Mucosa of rectum (tissue), 2 donors: ENCODE data around the gene OR5AU1.
"Not testable (repeated sequence)": the region's sequence is repeated elsewhere in the genome, so short reads cannot be mapped to it uniquely, and the experiment has no call there.

ENCODE experiments used
- H3K27ac ChIP-seq, 2 donors: one replicate each; pipeline ENCODE4 v1.7.0; 2013; ENCODE audit warnings: inconsistent platforms in 2 of 2, low read depth in 2 of 2, low read length in 2 of 2
- H3K27me3 ChIP-seq, 2 donors: one replicate each; pipeline ENCODE4 v1.7.0; 2013; ENCODE audit warnings: low read length in 2 of 2; ENCODE audit not compliant: control insufficient read depth in 2 of 2, insufficient read depth in 2 of 2
- H3K36me3 ChIP-seq, 2 donors: one replicate each; pipeline ENCODE4 v1.7.0; 2013; ENCODE audit warnings: low read length in 2 of 2; ENCODE audit not compliant: control insufficient read depth in 2 of 2, insufficient read depth in 2 of 2
- H3K4me1 ChIP-seq, 2 donors: one replicate each; pipeline ENCODE4 v1.7.0; 2013; ENCODE audit warnings: low read length in 2 of 2, mild to moderate bottlenecking in 1 of 2; ENCODE audit not compliant: control insufficient read depth in 2 of 2, insufficient read depth in 2 of 2
- H3K4me3 ChIP-seq, 2 donors: one replicate each; pipeline ENCODE4 v1.7.0; 2013; ENCODE audit warnings: low read length in 2 of 2
- H3K9ac ChIP-seq, 2 donors: one replicate each; pipeline ENCODE4 v1.7.0; 2013; ENCODE audit warnings: low read length in 2 of 2, low read depth in 1 of 2, mild to moderate bottlenecking in 1 of 2
- H3K9me3 ChIP-seq, 2 donors: one replicate each; pipeline ENCODE4 v1.7.0; 2013; ENCODE audit warnings: low read length in 2 of 2; ENCODE audit not compliant: control insufficient read depth in 2 of 2
- donor health status: healthy.
- donor health status: Normal muscosa, but diverticular disease.

The OR5AU1 gene

GRCh38 chr14:21169573-21169972 is 13.7 kb upstream of the OR5AU1 start:
- H3K4me3 ChIP-seq: no peak overlapping the region
- no peaks in the 10 kb centered on the region for H3K9me3 ChIP-seq
- no peak overlapping the region for H3K27ac ChIP-seq
- no peaks in the 10 kb centered on the region for H3K36me3 ChIP-seq
- H3K27me3 ChIP-seq: peaks cover 0 to 3% of the 10 kb centered on the region in 2 donors
- H3K9ac ChIP-seq: no peak overlapping the region
- H3K4me1 ChIP-seq: no peaks in the 10 kb centered on the region

DNA sequence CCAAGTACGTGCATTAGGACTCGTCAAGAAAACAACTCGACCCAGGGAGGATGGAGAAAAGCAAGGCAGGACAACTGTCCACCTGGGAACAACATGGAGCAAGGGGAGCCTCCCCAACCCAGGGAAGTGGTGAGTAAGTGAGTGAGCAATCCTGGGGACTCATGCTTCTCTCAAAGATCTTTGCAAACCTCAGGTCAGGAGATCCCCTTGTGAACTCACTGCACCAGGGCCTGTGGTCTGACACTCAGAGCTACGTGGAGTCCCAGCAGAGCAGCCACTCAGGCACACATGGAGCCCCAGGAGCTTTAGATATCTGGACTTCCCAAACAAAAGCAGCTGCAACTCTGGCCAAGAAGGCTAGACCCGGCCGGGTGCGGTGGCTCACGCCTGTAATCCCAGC is 12.2 kb upstream of the OR5AU1 start:
- H3K9ac ChIP-seq: no peak overlapping the region
- no peaks in the 10 kb centered on the region for H3K4me1 ChIP-seq
- no peaks in the 10 kb centered on the region for H3K36me3 ChIP-seq
- H3K27ac ChIP-seq: no peak overlapping the region
- H3K4me3 ChIP-seq: no peak overlapping the region
- H3K9me3 ChIP-seq: no peaks in the 10 kb centered on the region
- H3K27me3 ChIP-seq: peaks cover 0 to 3% of the 10 kb centered on the region in 2 donors

- not testable (repeated sequence) for H3K27me3 ChIP-seq, H3K36me3 ChIP-seq, H3K4me3 ChIP-seq, H3K9ac ChIP-seq, H3K27ac ChIP-seq, H3K4me1 ChIP-seq, H3K9me3 ChIP-seq
Measured at GRCh38 chr14:21165670-21166069, 9.8 kb upstream of the OR5AU1 start.

DNA sequence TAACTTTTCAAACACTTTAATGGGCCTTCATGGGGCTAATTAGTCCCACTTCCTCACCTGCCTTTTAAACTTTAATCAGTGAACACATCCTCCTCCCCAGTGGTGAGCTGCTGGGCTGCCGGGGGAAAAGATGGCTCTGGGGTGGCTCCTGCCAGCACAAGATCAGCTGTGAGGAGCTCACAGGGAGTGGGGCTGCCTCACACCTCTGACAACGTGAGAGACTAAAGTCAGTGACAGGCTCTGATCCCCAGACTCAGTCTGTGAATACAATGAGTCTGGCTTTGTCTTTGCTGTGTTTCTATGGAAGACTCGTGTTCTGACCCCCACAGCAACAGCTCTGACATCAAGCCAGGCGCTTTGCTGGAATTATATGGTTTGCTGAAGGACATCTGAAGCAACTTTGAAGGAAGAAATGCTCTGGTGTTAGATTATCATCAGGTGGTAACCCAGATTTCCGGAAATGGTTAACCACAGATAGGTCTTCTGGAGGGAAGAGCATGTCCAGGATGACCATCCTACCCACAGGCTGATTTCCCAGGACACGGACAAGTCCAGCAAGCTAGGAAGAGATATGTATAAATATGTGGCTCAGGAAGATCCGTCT is 9.2 kb upstream of the OR5AU1 start:
- not testable (repeated sequence) for H3K9ac ChIP-seq, H3K27ac ChIP-seq, H3K4me3 ChIP-seq, H3K4me1 ChIP-seq, H3K9me3 ChIP-seq, H3K27me3 ChIP-seq, H3K36me3 ChIP-seq

DNA sequence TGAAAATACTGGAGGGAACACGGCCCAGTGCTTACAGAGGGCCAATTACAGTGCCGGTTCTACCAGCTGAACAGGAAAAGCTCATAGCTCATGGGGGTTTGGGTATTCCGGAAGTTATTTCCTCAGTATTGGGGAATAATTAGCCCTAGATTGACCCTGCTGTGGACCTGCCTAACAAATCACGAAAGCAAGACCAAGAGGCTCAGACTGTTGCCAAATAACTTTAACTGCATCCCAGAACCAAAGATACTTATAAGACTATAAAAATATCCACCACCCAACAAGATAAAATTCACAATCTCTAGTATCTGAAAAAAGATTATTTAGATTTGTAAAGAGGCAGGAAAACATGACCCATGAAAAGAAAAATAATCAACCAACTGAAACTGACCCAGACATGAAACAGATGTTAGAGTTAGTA is 8.0 kb upstream of the OR5AU1 start:
- Histone ChIP-seq H3K4me1 (no peaks in the 10 kb centered on the region), H3K27ac (no peak overlapping the region), H3K4me3 (no peak overlapping the region), H3K27me3 (no peaks in the 10 kb centered on the region), H3K9me3 (no peaks in the 10 kb centered on the region), H3K9ac (no peak overlapping the region), H3K36me3 (no peaks in the 10 kb centered on the region)

GRCh38 chr14:21162081-21162480 is 6.2 kb upstream of the OR5AU1 start:
- Histone ChIP-seq H3K27ac (no peak overlapping the region), H3K4me3 (no peak overlapping the region), H3K9ac (no peak overlapping the region), H3K27me3 (no peaks in the 10 kb centered on the region), H3K36me3 (no peaks in the 10 kb centered on the region), H3K4me1 (no peaks in the 10 kb centered on the region), H3K9me3 (no peaks in the 10 kb centered on the region)

- no peaks in the 10 kb centered on the region for H3K4me1 ChIP-seq
- H3K4me3 ChIP-seq: no peak overlapping the region
- H3K9me3 ChIP-seq: no peaks in the 10 kb centered on the region
- H3K9ac ChIP-seq: no peak overlapping the region
- H3K36me3 ChIP-seq: no peaks in the 10 kb centered on the region
- peaks cover 0 to 3% of the 10 kb centered on the region in 2 donors for H3K27me3 ChIP-seq
- no peak overlapping the region for H3K27ac ChIP-seq
Measured at GRCh38 chr14:21160061-21160610, 4.3 kb upstream of the OR5AU1 start.

- not testable (repeated sequence) for H3K36me3 ChIP-seq, H3K9me3 ChIP-seq, H3K4me1 ChIP-seq, H3K4me3 ChIP-seq, H3K9ac ChIP-seq, H3K27ac ChIP-seq, H3K27me3 ChIP-seq
Measured at GRCh38 chr14:21158175-21158574, 2.3 kb upstream of the OR5AU1 start.

- H3K36me3 ChIP-seq: no peaks in the 10 kb centered on the region
- H3K27me3 ChIP-seq: no peaks in the 10 kb centered on the region
- no peak overlapping the region for H3K27ac ChIP-seq
- H3K9ac ChIP-seq: no peak overlapping the region
- H3K4me3 ChIP-seq: no peak overlapping the region
- peaks cover 0 to 3% of the 10 kb centered on the region in 2 donors for H3K9me3 ChIP-seq
- no peaks in the 10 kb centered on the region for H3K4me1 ChIP-seq
Measured at GRCh38 chr14:21149641-21150367, 6.1 kb downstream of the OR5AU1 start.

- no peaks in the 10 kb centered on the region for H3K36me3 ChIP-seq
- no peak overlapping the region for H3K27ac ChIP-seq
- no peaks in the 10 kb centered on the region for H3K27me3 ChIP-seq
- peaks cover 0 to 3% of the 10 kb centered on the region in 2 donors for H3K9me3 ChIP-seq
- H3K4me3 ChIP-seq: no peak overlapping the region
- H3K4me1 ChIP-seq: no peaks in the 10 kb centered on the region
- H3K9ac ChIP-seq: no peak overlapping the region
Measured at GRCh38 chr14:21145437-21145836, 10.4 kb downstream of the OR5AU1 start.
